Left lobe of liver (tissue), 2 donors: ENCODE measurements around the gene PRPF4. TPM values are rescaled to one million over a fixed set of nuclear protein-coding genes. Genes with fewer than 3 reads are reported as not detected.
"Not testable (repeated sequence)": the region's sequence is repeated elsewhere in the genome, so short reads cannot be mapped to it uniquely, and the experiment has no call there.

Experiments used
- ATAC-seq: fragments of 200-7000 bp; cut with Tn5 transposase; one replicate; pipeline ENCODE4 v1.9.1; 2020; ENCODE audit warnings: mild to moderate bottlenecking, moderate library complexity
- DNase-seq: peaks from one replicate; pipeline ENCODE4 v3.0.0-alpha.2; 2020; ENCODE audit warnings: low spot score
- total RNA-seq: library from RNA; stranded (reverse); gene quantifications from one replicate; pipeline ENCODE4 v1.2.1, GENCODE V29; 2021
- donor health status: DM: no; HTN: no; CAD: no; lungs with moderate emphysema.
- donor health status: DM: no; HTN: yes; CAD: no.

The PRPF4 gene
- total RNA-seq, 1 donor from 2014 or later: 12.0 TPM

DNA sequence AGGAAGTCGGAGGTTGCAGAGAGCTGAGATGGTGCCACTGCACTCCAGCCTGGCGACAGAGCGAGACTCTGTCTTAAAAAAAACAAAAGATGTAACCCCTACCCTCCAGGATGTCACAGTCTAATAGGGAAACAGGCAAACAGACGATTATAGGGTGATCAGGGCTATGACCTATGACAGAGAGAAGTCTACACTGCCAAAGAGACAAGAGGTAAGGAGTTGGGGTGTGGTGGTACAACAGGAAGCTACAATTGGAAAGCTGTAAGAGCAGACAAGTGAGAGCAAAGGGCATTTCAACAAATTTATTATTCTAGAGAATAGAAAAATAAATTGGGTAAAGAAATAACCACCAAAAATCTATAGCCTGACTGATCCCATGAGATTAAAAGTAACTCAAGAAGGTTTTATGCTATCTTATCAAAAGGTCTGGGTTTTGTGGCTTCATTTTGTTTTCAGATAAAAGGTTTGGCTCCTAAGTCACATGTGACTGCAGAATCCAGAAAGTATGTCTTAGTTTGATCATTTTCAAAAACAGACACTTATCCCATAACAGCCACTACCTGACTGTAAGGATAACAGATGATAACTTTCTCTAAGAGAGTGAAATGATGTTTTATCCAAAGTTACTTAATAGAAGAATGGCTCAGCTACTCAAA lies 7.4 kb upstream of the PRPF4 start:
- ATAC-seq (no peak), DNase-seq (no peak)

DNA sequence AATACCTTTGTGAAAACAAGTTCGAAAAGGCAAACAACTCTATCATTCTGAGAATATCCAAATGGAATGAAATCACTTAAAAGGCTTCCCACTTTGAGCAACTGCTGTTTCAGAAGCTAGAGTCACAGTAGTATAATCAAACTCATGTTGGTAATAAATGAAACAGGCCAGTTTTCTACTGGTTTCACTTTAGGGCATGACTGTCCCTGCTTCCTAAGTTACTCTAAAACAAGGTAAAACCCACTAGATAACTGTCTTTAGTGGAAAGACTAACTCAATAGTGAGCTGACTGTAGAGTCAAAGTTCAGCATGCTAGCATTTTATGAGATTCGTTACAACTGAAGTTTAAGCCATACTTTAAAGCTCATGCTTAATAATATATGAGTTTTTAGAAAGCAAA lies 6.1 kb upstream of the PRPF4 start:
- ATAC-seq: peak; percentile 45
- DNase-seq: no peak

DNA sequence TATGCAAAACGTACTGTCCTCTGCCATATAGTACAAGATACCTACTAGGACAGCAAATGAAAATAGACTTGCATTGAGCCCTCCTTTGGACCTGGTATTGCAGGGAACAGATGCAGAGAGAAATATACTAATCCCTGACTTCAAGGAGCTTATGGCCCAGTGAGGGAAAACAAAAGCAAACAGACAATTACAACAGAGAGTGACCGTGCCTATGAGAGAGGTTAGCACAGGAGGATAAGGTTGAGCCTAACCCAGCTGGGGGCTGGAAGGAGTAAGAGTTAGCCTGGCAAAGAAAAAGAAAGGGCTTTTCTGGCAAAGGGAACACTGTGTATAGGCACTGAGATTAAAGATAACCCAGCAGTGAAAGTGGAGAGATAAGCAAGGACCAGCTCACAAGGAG lies 5.6 kb upstream of the PRPF4 start:
- ATAC-seq (peak; percentile 55), DNase-seq (no peak)

DNA sequence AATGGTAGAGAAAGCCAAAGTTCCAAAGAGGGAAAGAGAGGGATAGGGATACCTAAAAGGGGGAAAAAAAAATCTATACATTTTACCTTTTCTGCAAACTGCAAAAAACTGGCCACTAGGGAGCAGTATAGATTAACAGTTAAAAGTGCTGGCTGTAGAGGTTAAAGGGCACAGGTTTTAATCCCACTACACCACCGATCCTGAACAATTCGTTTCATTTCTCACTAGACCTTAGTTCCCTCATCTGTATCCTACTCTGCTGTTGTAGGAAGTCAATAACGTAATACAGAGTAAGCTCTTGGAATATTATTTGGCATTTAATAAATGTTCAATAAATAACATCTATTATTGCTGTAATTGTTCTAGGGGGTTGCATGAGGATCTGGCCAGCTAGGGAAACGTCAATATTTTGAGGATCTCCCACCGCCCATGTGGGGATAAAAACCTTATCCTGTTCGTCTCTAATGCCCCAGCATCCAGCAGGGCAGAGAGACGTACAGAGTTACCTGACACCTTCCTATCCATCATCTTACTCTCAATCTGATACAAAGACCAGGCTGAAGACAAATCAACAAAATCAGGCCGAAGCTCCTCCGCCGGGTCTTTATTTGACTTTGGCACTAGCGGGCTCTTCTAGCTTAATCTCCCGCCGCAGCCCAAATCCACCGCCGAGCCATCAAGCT lies 843 bp upstream of the PRPF4 start:
- DNase-seq: no peak
- ATAC-seq: peak; percentile 56

DNA sequence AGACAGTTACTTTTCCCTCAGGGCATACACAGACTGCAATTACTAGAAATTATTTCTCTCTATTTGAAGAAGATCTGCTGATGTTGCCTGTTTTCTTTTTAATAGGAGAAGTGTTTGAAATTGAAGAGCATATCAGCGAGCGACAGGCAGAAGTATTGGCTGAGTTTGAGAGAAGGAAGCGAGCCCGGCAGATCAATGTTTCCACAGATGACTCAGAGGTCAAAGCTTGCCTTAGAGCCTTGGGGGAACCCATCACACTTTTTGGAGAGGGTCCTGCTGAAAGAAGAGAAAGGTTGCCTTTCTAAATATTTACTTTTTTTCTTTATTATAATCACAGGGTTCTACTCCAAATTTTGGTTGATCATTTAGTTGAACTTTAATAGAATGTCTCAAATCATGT lies 3.4 kb downstream of the PRPF4 start:
- ATAC-seq (no peak), DNase-seq (no peak)

DNA sequence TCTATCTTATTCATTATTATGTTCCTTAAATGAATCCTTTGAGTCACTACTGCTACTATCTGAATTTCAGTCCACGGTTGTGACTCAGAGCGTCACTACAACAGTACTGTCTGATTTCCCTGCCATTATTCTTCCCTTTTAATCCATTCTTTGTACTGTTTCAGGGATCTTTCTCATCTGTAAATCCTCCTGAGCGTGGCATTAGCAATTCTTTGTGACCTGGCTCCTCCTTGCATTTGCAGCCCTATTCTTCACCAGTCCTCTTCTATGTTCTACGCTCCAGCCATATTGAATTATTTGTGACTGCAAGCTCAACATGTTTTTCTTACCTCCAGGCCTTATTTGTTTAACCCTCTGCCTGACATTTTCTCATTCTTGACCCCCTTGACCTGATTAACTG lies 5.9 kb downstream of the PRPF4 start:
- no peak for DNase-seq
- ATAC-seq: no peak

DNA sequence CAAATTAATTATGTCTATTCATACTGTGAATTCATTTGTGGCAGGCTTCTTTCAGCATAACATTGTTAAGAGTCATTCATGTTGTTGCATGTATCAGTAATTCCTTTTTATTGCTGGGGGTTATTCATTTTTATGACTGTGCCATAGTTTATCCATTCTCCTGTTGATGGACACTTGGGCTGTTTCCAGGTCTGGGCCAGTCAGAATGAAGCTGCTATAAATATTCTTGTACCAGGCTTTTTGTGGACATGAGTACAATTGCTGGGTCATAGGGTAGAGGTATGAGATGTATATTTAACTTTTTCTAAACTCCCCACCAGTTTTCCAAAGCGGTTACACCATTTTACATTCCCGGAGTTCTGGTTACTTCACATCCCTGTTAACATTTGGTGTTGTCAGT lies 13.6 kb downstream of the PRPF4 start:
- ATAC-seq (no peak), DNase-seq (no peak)

DNA sequence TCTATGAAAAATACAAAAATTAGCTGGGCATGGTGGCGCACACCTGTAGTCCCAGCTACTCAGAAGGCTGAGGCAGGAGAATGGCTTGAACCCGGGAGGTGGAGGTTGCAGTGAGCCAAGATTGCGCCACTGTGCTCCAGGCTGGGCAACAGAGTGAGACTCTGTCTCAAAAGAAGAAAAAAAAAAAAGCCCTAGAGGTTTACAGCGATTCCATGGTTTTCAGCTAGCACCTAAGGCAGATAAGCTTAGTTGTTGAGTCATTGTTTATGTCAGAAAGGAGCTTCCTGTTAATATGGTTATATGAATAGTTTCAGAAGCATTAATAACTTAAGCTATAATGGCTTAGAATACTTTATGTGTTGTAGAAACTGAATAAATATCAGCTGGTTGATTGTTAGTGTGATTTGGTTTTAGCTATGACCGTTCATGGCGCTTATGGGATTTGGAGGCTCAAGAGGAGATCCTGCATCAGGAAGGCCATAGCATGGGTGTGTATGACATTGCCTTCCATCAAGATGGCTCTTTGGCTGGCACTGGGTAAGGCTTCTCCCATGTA lies 14.7 kb downstream of the PRPF4 start:
- ATAC-seq: no peak
- DNase-seq: no peak

DNA sequence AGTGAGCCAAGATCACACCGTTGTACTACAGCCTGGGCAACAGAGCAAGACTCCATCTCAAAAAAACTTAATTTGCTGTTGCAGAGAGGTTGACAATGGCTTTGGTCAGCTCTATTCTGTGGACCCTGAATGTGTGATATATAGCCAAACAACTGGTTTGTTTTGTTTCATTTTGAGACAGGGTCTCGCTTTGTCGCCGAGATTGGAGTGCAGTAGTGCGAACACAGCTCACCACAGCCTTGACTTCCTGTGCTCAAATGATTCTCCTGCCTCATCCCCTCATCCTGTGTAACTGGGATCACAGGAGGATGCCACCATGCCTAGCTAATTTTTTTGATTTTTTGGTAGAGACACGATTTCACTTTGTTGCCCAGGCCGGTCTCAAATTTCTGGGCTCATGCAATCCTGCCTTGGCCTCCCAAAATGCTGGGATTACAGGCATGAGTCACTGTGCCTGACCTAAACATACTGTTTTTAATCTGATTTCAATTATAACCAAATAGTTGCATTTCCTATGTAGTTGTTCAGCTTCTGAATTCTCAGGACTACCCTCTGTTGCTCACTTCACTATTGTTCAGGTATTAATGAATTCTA lies 17.9 kb downstream of the PRPF4 start:
- ATAC-seq (no peak), DNase-seq (no peak)

DNA sequence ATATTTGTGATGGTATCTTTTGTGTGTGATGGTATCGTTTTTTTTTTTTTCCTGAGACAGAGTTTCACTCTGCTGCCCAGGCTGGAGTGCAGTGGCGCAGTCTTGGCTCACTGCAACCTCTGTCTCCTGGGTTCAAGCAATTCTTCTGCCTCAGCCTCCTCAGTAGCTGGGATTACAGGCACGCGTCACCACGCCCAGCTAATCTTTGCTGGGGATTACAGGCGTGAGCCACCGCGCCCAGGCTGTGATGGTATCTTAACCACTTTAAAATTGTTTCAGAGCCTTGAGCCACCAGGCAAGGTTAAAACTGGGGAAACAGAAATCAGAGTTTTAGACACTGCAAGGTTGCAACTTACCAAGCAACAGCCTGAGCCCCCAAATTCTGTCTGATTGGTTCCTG lies 20.8 kb downstream of the PRPF4 start:
- not testable (repeated sequence) for DNase-seq, ATAC-seq

DNA sequence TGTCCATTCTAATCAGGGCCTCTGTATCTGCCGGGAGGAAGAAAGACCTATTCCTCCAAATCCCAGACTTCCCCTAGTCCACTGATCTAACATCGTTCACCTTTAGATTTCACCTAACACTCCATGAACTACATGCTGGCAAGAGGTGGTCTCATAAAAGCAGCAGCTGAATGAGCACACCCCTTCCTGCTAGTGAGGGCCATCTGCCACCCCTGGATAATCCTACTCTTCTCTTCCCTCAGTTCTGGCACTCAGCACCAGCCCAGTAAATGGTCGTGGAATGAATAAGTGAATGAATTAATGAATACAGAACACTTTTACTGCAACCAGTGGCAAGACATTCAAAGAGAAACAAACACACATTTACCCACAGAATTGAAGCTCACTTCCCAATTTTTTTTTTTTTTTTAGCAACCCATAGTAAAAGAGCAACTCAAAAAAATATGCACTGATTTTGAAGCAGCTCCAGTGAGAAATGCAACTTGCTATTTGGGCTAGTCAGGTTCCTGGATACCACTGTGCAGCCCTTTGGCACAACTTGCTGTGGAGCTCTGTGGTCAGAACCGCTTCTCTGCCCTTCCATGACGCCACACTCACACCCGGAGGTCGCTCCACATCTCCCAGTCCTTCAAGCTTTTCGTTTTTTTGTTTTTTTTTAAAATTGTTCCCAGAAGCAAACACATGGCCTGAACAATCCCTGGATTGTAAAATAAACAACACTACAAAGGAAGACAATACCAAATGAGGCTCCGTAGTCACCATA lies 21.5 kb downstream of the PRPF4 start:
- DNase-seq: no peak
- no peak for ATAC-seq

DNA sequence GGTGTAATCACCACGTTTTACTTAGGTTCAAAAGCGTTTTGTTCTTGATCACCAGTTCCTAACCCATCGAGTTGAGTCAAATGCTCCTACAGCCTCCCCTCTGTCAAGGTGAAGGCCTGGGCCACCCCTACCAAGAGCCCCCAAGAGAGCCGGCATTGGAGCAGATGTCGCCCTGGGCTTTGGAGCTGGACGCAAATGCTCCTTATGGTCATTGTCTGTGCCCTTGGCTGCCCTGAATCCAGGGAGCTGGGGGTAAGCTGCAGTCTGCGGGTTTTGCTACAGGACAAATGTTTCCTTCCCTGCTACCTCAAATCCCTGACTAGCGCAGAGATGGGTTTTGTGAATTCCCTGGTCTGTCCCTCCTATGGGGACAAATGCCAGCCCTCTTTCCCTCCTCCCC lies 22.9 kb downstream of the PRPF4 start:
- DNase-seq (no peak), ATAC-seq (no peak)

DNA sequence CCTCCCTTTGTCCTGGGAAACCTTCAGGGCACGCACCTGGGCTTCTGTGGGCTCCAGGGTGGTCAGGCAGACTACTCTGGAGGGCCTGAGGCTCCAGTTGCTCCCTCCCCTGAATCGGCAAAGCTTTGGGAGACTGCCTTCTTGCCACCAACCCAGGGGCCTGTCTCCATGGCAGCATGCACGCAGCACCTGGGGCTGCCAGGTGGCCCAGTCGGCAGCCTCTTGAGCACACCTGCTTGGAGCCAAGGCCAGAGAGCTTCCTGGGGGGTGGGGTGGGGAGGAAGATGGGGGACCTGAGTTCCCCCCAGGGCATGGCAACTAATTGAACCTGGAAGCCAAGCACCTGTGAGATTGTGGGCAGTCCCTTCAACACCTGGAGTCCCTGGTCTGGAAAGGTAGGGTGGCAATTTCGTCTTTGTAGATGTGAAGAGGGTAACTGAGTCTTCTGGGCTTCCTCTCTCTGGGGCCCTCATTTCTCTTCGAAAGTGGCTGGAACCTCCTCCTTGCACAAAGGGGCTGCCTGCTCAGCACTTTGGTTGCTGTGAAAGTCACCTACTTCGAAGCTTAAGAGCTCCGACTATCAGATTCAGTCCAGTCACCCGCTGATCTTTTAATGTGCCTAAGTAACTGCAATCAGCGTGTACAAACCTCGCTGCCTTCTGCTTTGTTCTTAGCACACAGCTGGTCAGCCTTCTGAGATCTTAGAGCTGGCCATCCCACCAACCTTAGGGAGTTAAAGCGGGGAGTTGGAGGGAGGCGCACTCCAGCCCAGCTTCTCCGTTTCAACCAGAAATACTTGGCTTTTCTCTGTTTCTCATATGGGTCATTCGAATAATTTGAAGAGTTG lies 23.7 kb downstream of the PRPF4 start:
- no peak for DNase-seq
- ATAC-seq: no peak

DNA sequence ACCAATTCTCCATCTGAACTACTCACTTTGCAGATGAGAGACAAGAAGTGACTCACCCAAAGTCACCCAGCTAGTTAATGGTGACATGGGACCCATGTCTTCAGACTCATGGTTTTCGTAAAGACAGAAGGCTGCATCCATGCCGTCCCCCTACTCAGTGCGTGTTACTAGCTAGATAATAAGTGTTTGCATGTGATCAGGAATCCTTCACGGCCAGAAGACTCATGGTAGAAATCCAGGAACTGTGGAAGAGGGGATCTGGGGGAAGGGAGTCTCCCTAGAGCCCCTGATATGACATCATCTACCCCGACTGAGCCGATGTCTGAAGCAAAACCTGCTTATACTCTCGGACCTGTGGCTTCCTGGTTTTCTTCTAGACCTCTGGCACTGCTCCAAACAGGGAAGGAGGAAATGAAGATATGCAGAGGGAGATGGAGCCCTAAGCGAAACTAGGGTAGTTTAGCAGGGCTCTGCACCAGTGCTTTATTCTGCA lies 24.4 kb downstream of the PRPF4 start:
- ATAC-seq (peak; percentile 15), DNase-seq (no peak)

DNA sequence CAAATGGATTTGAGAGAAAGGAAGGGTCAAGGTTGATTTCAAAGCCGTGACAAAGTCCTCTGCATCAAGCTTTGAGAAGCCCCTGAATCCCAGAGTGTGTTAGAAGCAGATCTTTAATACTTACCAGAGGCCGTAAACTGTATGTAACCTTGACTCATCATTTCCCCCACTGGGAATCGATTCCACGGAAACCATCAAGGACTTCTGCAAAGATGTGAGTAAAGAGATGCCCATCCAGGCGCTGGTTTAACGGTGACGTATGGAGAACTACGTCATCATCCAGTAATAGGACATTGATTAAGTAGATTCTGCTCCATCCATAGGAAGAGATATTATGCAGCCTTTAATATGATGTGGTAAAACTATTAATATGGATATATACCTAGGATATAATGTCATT lies 26.1 kb downstream of the PRPF4 start:
- ATAC-seq: no peak
- DNase-seq: no peak

DNA sequence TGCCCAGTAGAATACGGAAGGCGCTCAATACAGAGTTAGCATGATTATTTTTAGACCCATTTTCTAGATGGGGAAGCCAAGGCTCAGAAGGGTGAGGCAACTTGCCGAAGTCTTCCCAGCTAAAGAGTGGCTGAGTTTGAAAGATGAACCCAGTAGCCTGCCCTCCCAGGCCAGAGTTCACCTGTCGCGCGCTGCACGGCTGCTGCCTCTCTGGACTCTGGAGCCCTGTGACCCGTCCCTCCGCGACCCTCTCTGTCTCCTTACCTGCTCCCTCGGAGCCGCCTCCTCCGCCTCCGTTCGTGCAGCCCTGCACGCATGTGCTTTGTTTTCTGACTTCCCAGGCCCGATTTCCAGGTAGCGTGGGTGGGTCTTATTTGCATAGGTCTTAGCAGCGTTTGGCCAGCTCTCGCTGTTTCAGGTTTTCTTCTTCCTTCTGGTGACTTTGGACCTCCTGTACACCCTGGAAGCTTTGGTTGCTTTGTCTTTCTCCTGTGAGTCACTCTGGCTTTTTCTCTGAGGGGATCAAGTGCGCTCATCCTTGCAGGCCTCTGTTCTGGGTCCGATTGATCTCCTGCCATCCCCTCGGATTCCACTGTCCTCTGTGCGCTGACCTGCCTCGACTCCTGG lies 27.4 kb downstream of the PRPF4 start, which contains the start of gene RNF183:
TSS of gene RNF183 (minus strand) at position 585 of the 627 bp plus-strand sequence. CDS start 5,192 bp downstream, outside the sequence.
- DNase-seq: no peak
- ATAC-seq: no peak

DNA sequence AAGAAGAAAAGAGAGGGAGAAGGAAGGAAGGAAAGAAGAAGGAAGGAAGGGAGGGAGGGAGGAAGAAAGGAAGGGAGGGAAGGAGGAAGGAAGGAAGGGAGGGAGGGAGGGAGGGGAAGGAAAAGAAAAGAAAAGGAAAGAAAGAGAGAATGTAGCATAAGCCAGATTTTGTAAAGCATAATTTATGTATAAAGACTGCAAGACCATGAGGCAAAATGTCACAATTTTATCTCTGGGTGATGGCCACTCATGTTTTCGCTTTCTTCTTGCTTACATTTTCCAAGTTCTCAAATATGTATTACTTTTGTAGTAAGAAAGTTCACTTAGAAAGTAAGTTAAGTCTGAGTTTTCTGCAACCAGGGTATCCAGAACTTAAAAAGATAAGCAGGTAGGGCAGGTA lies 31.1 kb downstream of the PRPF4 start:
- no peak for DNase-seq
- no peak for ATAC-seq

DNA sequence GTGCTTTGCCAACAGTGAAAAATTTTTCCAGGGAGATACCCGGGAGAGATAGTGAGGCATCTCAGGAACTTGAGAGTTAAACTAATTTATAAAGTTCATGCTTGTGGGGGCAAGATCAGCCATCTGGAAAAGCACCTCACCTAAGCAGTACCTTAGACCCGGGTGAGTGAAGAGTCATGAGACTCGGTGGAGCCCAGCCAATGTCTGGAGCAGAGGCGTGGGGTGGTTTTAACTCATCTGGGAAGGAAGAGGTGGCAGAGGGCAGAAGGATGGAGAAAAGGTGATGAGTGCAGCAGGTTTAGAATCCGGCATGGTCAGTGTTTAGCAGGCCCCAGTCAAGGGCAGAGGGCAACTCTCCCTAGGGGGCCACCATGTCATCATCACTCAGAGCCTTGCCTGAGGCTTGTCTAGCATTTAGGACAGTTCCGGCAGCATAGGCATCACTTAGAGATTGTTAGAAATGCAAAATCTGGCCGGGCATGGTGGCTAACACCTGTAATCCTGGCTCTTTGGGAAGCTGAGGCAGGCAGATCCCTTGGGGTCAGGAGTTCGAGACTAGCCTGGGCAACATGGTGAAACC lies 32.0 kb downstream of the PRPF4 start:
- DNase-seq (no peak), ATAC-seq (no peak)

DNA sequence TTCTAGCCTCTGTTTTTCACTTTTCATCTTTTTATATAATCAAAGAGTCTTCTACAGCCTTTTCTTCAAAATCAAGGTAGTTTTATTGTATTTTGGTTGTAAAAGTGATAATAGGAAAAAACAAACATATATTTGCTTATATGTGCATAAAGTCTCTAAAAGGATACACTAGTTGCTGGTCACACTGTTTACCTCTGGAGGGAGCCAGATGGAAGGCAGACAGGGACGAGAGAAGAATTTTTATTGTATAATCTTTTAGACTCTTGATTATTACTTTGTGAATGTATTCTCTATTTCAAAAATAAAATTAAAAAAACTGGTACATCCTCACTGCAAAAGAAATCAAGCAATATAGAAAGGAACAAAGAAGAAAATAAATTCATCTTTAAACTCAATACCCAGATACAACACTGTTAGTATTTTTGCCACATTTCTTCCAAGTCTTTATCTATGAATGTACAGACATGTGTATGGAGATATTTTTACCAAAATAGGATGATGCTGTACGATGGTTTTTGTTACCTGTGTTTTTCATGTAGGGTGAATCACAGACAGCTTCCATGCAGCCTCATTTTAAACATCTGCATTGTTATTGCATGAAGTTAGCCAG lies 33.9 kb downstream of the PRPF4 start:
- DNase-seq (no peak), ATAC-seq (peak; percentile 88)
